Activated CD4-positive, alpha-beta memory T cell treated with anti-CD3 and anti-CD28 coated beads, Interleukin-2, amount 10 ng/mL, durations not matched to agents 7 days and 5 days (primary cell): ENCODE data around the gene RASL10A. TPM values are rescaled to one million over a fixed set of nuclear protein-coding genes. Genes with fewer than 3 reads are reported as not detected.
A peak's percentile ranks its signal among the peaks of the same experiment; 100 is the strongest.

ENCODE experiments used
- CTCF ChIA-PET: fragments of 350-600 bp; sonication (Branson Sonifier 250); formaldehyde crosslinking; loops from one replicate; lab custom pipeline; 2021; ENCODE audit warnings: antibody characterized with exemption, inconsistent platforms; lab: Charles Lee
- POLR2A ChIA-PET: fragments of 350-600 bp; sonication (Branson Sonifier 250); formaldehyde crosslinking; loops from one replicate; lab custom pipeline; 2021; ENCODE audit warnings: antibody characterized with exemption; lab: Charles Lee
- DNase-seq: peaks from one replicate; pipeline ENCODE4 v3.0.0-alpha.2; 2020
- H3K27ac Mint-ChIP-seq: one replicate; pipeline ENCODE4 v1.8.0; 2021; ENCODE audit warnings: mild to moderate bottlenecking, mixed read lengths
- H3K27me3 Mint-ChIP-seq: one replicate; pipeline ENCODE4 v1.8.0; 2021; ENCODE audit warnings: mixed read lengths
- H3K36me3 Mint-ChIP-seq: one replicate; pipeline ENCODE4 v1.8.0; 2021; ENCODE audit warnings: low read depth, mixed read lengths
- H3K4me1 Mint-ChIP-seq: one replicate; pipeline ENCODE4 v1.8.0; 2021; ENCODE audit warnings: mixed read lengths
- H3K4me3 Mint-ChIP-seq: one replicate; pipeline ENCODE4 v1.8.0; 2021; ENCODE audit warnings: mild to moderate bottlenecking, mixed read lengths
- H3K9me3 Mint-ChIP-seq: one replicate; pipeline ENCODE4 v1.8.0; 2021; ENCODE audit warnings: mixed read lengths
- total RNA-seq, 2 experiments: library from RNA; stranded (reverse); gene quantifications; one replicate each; pipeline ENCODE4 v1.2.3, GENCODE V29; 2021

Gene RASL10A
- total RNA-seq, 2 experiments from 2014 or later = 0.38 to 0.78 TPM

DNA sequence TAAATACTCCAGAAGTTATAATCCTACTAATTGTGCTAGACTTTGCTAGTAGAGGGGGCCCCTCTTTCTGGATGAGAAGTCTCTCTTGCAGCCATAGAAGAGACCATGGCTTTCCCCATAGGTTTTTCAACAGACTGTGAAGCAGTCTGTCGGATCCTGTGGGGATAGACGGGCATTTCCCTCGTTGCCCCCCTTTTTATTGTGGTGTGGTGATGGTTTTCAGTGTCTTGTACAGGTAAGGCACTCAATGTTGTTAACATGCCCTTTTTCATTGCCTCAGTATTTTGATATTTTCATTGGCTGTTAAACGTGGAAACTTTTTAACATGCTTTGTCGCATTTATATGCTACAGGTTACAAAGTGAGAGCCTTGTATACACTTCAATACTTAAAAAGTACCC, 25.4 kb downstream of the RASL10A start:
- ChIA-PET POLR2A (interaction anchor here (1.0 to 1.2 kb wide), 3 partner anchors 11 to 17 kb away, joined by 3 read pairs; no protein-coding TSS in a partner anchor), CTCF (no interaction called here)
- no peak for DNase-seq
- Mint-ChIP-seq H3K4me3 (no peak overlapping the region), H3K27me3 (no peaks in the 10 kb centered on the region), H3K9me3 (no peaks in the 10 kb centered on the region), H3K36me3 (peaks cover 86% of the 10 kb centered on the region), H3K4me1 (peaks cover 9% of the 10 kb centered on the region), H3K27ac (no peak overlapping the region)

DNA sequence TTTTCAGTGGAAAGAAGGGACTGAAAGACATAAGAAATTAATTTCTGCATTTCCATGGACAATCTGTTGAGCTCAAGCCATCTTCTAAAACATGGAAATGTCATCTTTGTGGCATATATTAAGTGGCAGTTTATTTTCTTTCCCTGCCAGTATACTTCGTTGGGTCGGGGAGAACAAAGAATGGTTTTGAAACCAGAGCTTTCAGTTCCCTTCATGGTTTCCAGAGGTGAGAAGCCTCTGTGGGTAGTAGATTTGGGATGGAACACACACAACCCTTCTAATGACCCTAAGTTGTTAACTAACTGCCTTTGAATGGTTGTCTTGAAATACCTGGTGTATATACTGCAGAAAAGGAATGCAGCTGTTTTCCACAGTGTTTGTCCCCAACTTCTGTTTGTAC, 26.7 kb downstream of the RASL10A start:
- ChIA-PET CTCF (interaction anchor here (1.7 kb wide), 1 partner anchor 25 kb away, joined by 5 read pairs; no protein-coding TSS in a partner anchor), POLR2A (interaction anchor here (2.4 to 3.9 kb wide), 2 partner anchors 15 to 18 kb away, joined by 6 to 28 read pairs; partner anchors contain the start of gene EWSR1)
- H3K27me3 Mint-ChIP-seq = no peaks in the 10 kb centered on the region
- H3K4me1 Mint-ChIP-seq = peaks cover 12% of the 10 kb centered on the region
- H3K36me3 Mint-ChIP-seq = peaks cover 83% of the 10 kb centered on the region
- no peak overlapping the region for H3K27ac Mint-ChIP-seq
- no peak for DNase-seq
- H3K4me3 Mint-ChIP-seq = no peak overlapping the region
- no peaks in the 10 kb centered on the region for H3K9me3 Mint-ChIP-seq

DNA sequence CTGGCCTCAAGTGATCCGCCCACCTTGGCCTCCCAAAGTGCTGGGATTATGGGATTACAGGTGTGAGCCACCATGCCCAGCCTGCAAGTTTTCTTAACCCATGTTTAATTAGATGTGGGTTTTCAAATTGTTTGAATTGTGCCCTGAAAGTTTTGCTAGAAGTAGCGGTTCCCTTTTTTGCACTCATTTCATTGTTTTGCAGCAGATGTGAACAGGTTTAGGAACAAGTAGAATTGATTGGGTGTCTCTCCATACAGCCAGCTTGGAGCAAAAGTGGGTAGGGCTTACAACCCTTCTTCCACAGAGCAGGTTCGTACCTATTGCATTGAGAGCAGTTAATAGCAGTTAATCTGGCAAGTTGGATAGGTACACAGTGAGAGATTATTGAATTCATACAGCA, 31.3 kb downstream of the RASL10A start:
- H3K27ac Mint-ChIP-seq = no peak overlapping the region
- peaks cover 12% of the 10 kb centered on the region for H3K4me1 Mint-ChIP-seq
- CTCF ChIA-PET = no interaction called here
- no peaks in the 10 kb centered on the region for H3K27me3 Mint-ChIP-seq
- no peak overlapping the region for H3K4me3 Mint-ChIP-seq
- no peak for DNase-seq
- POLR2A ChIA-PET = interaction anchor here (1.1 to 1.3 kb wide), 2 partner anchors 10 to 14 kb away, joined by 3 to 4 read pairs; no protein-coding TSS in a partner anchor
- peaks cover 77% of the 10 kb centered on the region for H3K36me3 Mint-ChIP-seq
- H3K9me3 Mint-ChIP-seq = no peaks in the 10 kb centered on the region

DNA sequence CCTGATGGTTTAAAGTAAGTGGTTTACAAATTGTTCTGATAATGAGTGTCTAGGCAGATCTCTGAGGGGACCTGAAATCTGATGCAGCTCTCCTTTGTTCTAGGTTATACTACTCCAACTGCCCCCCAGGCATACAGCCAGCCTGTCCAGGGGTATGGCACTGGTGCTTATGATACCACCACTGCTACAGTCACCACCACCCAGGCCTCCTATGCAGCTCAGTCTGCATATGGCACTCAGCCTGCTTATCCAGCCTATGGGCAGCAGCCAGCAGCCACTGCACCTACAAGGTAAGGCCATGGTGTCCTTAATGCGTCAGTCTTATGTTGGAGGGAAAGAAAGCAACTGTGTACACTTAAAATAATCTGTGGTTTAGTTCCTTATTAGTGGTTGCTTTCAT, 37.6 kb downstream of the RASL10A start:
- peaks cover 45% of the 10 kb centered on the region for H3K4me1 Mint-ChIP-seq
- no peaks in the 10 kb centered on the region for H3K27me3 Mint-ChIP-seq
- no peak overlapping the region for H3K27ac Mint-ChIP-seq
- ChIA-PET CTCF (interaction anchor here (1.0 kb wide), 1 partner anchor 32 kb away, joined by 3 read pairs; no protein-coding TSS in a partner anchor), POLR2A (interaction anchor here (1.2 to 2.0 kb wide), 3 partner anchors 10 to 28 kb away, joined by 5 to 6 read pairs (median 5); partner anchors contain the start of gene GAS2L1)
- no peak for DNase-seq
- no peak overlapping the region for H3K4me3 Mint-ChIP-seq
- H3K9me3 Mint-ChIP-seq = no peaks in the 10 kb centered on the region
- peaks cover 90% of the 10 kb centered on the region for H3K36me3 Mint-ChIP-seq

DNA sequence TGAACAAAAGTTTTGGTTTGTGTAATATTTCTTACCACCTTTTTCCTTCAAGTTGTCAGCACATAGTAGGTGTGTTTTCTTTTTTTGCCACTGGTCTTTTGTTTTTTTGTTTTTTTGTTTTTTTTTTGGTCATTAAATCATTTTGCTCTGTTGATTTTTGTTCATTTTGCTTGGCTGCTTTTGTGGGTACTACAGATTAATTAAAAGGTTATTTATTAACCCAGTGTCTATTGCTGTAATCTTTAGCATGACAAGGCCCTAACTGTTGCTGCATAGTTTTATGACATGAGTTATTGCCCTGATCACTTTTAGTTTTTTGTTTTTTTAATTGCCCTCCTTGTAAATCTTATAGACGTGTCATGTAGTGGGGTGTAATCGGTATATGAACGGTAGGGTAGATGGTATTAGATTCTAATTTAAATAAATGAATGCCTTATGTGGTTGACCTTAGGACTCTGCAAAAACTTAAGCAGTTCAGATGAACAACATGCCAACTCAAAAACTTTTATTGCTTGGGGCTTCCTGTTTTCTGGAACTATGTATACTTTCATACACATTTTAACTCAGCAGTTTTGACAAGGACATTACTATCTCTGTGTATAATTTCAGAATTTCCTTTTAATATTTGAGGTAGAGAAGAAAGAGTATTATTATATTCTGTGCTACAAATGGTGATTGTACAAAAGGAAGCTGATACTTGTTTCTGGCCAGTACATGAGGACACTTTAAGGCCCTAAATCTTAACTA, 39.5 kb downstream of the RASL10A start:
- H3K9me3 Mint-ChIP-seq = no peaks in the 10 kb centered on the region
- POLR2A ChIA-PET = interaction anchor here (1.2 to 1.5 kb wide), 3 partner anchors 7 to 30 kb away, joined by 3 to 5 read pairs (median 4); partner anchors contain the start of gene GAS2L1
- no peak for DNase-seq
- peaks cover 91% of the 10 kb centered on the region for H3K36me3 Mint-ChIP-seq
- CTCF ChIA-PET = interaction anchor here (1.0 kb wide), 1 partner anchor 9 kb away, joined by 4 read pairs; no protein-coding TSS in a partner anchor
- H3K4me1 Mint-ChIP-seq = peaks cover 64% of the 10 kb centered on the region
- H3K27ac Mint-ChIP-seq = no peak overlapping the region
- no peaks in the 10 kb centered on the region for H3K27me3 Mint-ChIP-seq
- H3K4me3 Mint-ChIP-seq = no peak overlapping the region

DNA sequence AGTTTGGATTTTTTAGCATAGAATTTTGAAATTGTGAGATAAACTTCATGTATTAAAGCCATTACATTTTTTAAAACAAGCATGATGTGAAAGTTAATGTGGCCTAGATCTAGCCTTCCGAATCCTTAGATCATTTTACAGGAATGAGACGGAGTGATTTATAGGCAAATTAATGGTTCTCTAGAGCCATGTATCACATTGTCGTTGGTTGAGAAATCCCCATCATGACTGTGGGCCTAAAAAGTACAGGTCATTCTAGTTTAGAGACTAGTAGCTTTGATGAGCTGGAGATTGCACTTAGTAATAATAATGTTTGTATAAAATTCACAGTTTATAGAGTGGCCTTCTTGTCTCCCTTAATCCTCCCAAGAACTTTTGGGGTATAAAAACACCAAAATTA, 40.3 kb downstream of the RASL10A start:
- Mint-ChIP-seq H3K9me3 (no peaks in the 10 kb centered on the region), H3K27ac (no peak overlapping the region), H3K4me3 (no peak overlapping the region), H3K27me3 (no peaks in the 10 kb centered on the region), H3K36me3 (peaks cover 92% of the 10 kb centered on the region), H3K4me1 (peaks cover 70% of the 10 kb centered on the region)
- ChIA-PET CTCF (no interaction called here), POLR2A (interaction anchor here (0.7 to 1.9 kb wide), 3 partner anchors 26 to 33 kb away, joined by 3 to 6 read pairs (median 3); partner anchors contain the start of gene GAS2L1)
- no peak for DNase-seq

DNA sequence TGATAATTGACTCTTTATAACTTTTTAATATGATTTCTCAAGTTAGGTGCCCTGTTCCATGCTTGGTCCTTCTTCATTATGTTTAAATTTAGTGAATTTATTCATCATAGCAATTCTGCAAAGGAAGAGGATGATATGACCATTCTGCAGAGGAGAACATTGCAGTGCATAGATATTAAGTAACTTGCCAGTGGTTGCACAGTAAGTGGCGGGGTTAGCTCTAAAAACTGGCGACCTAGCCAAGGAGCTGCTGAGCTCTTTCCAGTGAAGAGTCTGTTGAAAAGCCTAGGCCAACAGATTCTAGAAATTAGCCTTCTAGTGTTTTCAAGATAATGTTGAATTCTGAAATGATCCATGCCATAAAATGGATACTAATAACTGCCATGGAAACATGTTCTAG, 42.9 kb downstream of the RASL10A start:
- H3K4me1 Mint-ChIP-seq = peaks cover 68% of the 10 kb centered on the region
- DNase-seq = no peak
- ChIA-PET CTCF (interaction anchor here (2.4 kb wide), 1 partner anchor 33 kb away, joined by 6 read pairs; the partner anchor contains the start of gene GAS2L1), POLR2A (interaction anchor here (1.1 to 6.0 kb wide), 2 partner anchors 15 to 39 kb away, joined by 3 to 28 read pairs; no protein-coding TSS in a partner anchor)
- H3K36me3 Mint-ChIP-seq = peaks cover 91% of the 10 kb centered on the region
- no peak overlapping the region for H3K27ac Mint-ChIP-seq
- no peak overlapping the region for H3K4me3 Mint-ChIP-seq
- no peaks in the 10 kb centered on the region for H3K27me3 Mint-ChIP-seq
- H3K9me3 Mint-ChIP-seq = no peaks in the 10 kb centered on the region

DNA sequence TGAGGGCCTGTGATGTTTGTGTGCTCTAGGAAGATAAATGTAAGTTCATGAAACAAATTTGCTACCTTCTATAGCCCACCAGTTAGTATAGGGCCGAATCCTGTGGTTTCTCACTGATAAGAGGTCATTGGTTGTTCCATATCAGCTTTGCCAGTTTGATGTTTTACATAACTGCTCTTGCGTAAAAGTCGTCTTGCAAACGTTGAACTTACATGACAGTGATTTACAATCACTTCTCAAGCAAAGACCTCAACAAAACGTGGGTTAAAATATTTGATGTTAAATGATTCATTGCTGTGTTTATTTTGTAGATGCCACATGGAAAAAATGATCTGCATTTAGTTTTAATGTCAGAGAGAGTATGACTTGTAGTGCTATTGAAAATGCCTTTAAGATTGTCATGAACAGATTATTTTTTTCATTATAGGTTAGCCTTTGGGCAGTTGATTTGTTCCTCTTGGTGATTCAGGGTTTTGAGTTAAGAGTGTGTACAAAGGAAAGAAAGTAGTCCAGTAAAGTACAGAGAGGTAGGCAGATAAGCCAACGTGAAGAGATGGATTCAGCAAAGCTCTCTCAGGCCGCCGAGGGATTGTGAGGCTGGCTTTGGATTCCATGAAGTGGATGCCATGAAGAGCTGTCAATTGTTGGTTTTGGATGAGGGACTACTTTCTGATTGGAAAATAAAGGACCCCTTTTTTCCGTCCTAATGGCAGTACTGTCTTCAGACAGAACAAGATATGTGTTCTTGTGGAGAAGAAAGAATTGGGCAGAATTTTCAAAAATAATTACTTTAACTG, 44.8 kb downstream of the RASL10A start:
- Mint-ChIP-seq H3K9me3 (no peaks in the 10 kb centered on the region), H3K27ac (peak overlapping the region; percentile 44), H3K4me1 (peaks cover 64% of the 10 kb centered on the region), H3K36me3 (peaks cover 87% of the 10 kb centered on the region), H3K4me3 (peak overlapping the region; percentile 94), H3K27me3 (no peaks in the 10 kb centered on the region)
- ChIA-PET CTCF (interaction anchor here (1.9 kb wide), 1 partner anchor 42 kb away, joined by 5 read pairs; no protein-coding TSS in a partner anchor), POLR2A (interaction anchor here (0.7 to 6.0 kb wide), 12 partner anchors 9 to 1154 kb away, joined by 3 to 28 read pairs (median 5); partner anchors contain the start of genes GAS2L1 and XBP1)
- no peak for DNase-seq

DNA sequence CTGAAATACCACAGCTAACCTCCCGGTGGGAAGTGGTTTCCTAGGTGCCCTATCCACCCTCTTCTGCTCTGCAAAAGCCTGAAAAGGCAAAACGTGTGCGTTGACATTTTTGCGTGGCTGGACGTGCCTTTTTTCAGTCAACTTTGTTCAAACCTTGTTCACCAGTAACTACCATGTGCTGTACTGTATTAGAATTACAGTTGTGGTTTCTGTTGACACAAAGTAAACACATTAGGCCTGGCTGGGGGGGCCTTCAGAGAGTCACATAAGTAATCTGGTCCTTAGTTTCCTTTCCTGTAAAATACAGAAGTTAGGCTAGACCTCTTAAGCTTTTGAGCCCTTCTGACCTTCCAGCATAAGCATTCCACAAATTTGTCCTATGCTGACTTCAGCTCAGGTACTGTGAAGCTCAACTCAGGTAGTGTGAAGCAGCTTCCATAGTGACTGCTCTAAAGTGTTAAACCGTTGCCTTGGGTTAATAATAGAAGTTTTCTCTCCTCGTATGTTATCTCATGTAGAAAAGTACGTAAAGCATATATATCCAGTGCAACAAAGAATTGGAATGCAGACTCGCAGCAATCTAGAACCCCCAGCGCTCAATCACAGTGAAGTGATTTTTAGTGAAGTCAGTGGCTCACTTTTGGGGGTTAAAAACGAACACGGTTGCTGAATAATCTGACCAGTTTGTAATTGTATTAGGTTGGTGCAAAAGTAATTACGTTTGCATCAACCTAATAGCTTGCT, 45.6 kb downstream of the RASL10A start:
- DNase-seq = peak; percentile 33
- peak overlapping the region; percentile 94 for H3K4me3 Mint-ChIP-seq
- peaks cover 58% of the 10 kb centered on the region for H3K4me1 Mint-ChIP-seq
- no peaks in the 10 kb centered on the region for H3K9me3 Mint-ChIP-seq
- peaks cover 79% of the 10 kb centered on the region for H3K36me3 Mint-ChIP-seq
- CTCF ChIA-PET = interaction anchor here (1.9 kb wide), 1 partner anchor 42 kb away, joined by 5 read pairs; no protein-coding TSS in a partner anchor
- H3K27me3 Mint-ChIP-seq = no peaks in the 10 kb centered on the region
- POLR2A ChIA-PET = interaction anchor here (0.7 to 6.0 kb wide), 8 partner anchors 10 to 1154 kb away, joined by 3 to 28 read pairs (median 7); partner anchors contain the start of genes GAS2L1 and XBP1
- peak overlapping the region; percentile 84 for H3K27ac Mint-ChIP-seq

DNA sequence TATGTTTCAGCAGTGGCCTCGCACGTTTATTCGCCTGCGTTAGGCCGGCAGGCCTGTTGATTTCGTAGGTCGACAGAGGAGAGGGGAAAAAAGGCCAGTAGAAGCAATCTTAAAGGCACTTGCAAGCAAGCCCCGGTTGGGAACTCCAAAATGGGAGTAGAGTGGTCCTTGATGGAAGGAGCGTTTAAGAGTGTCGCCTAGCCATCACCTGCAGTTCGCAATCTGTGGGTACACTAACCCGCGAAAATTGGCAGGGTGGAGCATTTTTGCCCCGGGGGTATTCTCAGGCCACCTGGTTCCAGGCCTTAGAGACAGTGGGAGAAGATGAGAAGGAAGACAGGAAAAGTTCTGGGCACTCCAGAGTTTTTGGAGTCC, 46.3 kb downstream of the RASL10A start:
- peak overlapping the region; percentile 94 for H3K4me3 Mint-ChIP-seq
- peaks cover 73% of the 10 kb centered on the region for H3K36me3 Mint-ChIP-seq
- H3K27ac Mint-ChIP-seq = peak overlapping the region; percentile 84
- H3K9me3 Mint-ChIP-seq = no peaks in the 10 kb centered on the region
- POLR2A ChIA-PET = interaction anchor here (1.0 to 6.0 kb wide), 8 partner anchors 10 to 469 kb away, joined by 3 to 28 read pairs (median 9); partner anchors contain the start of genes GAS2L1 and XBP1
- H3K27me3 Mint-ChIP-seq = no peaks in the 10 kb centered on the region
- CTCF ChIA-PET = interaction anchor here (1.0 to 1.9 kb wide), 2 partner anchors 37 to 43 kb away, joined by 3 to 5 read pairs; partner anchors contain the start of gene GAS2L1
- DNase-seq = no peak
- peaks cover 54% of the 10 kb centered on the region for H3K4me1 Mint-ChIP-seq

DNA sequence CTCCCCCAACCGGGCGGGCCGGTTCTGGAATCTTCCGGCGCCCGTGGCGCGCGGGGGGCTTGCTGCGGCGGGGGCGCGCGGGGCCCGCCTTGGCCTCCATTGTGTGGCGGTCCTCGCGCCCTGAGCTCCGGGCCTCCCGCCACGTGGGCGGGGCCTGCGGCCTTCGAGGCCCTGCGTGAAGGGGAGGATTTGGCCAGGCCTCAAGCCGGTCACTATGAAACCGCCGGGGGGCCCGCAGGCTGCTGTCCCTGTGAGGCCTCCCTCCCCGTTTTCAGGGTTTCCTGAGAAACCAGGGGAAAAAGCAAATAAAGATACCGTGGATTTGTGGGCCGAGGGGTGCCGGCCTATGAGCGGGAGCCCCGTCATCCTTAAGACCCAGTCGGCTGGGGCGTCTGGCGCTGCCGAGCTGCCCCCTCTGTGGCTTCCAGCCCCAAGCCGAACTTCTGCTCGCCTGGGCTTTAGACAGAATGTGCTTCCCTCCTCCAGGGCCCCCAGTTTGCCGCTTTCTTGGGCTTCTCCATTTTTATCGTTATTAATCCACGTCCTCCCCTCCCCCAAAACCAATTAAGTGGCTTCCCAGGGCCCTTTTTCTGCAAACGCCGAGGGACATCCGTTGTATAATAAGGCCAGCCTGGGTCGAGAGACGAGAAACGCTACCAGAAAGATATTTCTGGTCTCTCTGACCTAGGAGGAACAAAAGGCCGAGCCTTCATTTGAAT, 46.8 kb downstream of the RASL10A start:
- ChIA-PET CTCF (interaction anchor here (1.0 to 1.9 kb wide), 2 partner anchors 37 to 44 kb away, joined by 3 to 5 read pairs; partner anchors contain the start of gene GAS2L1), POLR2A (interaction anchor here (0.5 to 6.0 kb wide), 17 partner anchors 8 to 1156 kb away, joined by 3 to 28 read pairs (median 3); partner anchors contain the start of genes CHEK2, EMID1, GAS2L1 and HSCB)
- Mint-ChIP-seq H3K9me3 (no peaks in the 10 kb centered on the region), H3K4me3 (peak overlapping the region; percentile 94), H3K27ac (peak overlapping the region; percentile 95), H3K4me1 (peaks cover 50% of the 10 kb centered on the region), H3K36me3 (peaks cover 67% of the 10 kb centered on the region), H3K27me3 (no peaks in the 10 kb centered on the region)
- DNase-seq = peak; percentile 55
